Cortex of kidney (tissue), 1 donor: Measurements from ENCODE around the gene TDRD6.
"Not testable (repeated sequence)": the region's sequence is repeated elsewhere in the genome, so short reads cannot be mapped to it uniquely, and the experiment has no call there.

Experiments used
- DNase-seq: peaks from one replicate; lab custom pipeline; 2025; lab: John Stamatoyannopoulos, UW

The TDRD6 gene

DNA sequence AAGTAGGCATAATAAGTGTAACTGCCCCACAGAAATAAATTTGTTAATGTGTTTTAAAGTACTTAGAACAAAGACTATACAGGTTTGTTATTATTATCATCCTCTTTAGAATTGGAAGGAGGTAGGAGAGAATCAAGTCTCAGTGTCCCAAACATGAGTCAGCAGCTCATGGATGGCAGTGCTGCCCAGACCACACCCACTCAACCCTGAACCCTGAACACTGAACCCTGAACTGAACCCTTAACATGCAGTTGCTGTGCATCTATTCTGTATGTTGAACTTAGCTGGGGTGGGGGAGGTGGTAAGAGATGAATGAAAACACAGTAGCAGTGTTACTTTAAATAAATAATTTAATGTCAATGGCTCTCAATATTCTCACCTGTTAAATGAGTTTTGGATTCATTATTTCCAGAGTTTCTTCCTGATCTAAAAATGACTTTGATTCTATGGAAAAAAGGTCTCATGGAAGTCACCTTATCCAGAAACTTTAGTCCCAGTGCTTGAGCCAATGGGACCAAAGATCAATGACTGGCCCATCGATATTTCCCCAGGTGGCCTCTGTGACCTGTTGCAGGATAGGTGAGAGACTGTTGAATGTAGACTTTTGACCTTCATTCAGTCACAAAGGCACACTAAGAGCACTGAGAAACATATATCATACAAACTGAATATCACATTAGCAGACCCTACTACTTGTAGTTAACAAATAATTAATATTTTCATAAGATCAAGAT lies 55.9 kb downstream of the TDRD6 start:
- no peak for DNase-seq

GRCh38 chr6:46744159-46744725 lies 56.6 kb downstream of the TDRD6 start:
- not testable (repeated sequence) for DNase-seq

GRCh38 chr6:46745973-46746372 lies 58.3 kb downstream of the TDRD6 start:
- DNase-seq, result no peak

DNA sequence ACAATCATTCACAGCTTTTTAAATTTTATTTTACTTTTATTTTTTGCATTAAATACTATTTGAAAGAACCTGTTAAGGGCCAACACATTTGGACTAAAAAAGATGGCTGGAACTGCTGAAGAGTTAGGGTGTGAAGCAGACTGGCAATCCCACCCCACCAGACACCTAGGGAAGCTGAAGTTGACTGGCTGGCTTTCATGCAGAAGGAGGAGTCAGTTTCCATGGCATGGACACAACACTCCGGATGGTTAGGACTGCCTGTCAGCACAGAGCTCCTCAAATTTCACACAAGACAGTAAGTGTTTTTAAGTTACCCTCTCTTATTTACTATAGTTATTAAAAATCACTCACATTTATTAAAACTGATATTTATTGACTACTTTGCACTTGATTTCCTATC lies 59.0 kb downstream of the TDRD6 start, which contains the start of gene ANKRD66:
TSS of gene ANKRD66 (plus strand) at position 238 of the 400 bp plus-strand sequence. CDS start 5,016 bp downstream, outside the sequence.
- no peak for DNase-seq

DNA sequence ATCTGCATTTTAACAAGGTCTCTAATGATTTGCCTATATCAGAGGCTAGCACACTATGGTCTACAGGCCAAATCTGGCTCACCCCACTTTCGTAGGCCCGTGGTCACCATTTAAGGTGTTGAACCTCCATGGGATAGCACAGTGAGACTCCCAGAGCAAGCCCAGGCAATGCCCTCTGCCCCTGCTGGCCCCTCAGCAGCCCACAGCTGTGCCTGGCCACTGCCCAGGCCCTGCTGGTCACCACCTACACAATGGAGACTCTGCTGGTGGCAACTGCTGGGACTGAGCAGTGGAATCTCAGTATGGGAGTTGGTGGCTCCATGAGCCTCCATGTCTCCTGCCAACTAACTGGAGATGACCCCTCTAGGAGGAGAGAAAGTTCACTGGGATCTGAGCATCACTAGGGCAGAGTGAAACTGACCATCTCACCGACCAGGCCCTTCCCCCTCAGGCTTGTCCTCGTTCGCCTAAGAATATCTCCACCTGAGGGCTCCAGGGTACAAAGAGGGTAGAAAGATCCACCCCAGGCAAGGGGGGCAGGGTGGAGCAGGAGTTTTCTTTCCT lies 61.3 kb downstream of the TDRD6 start:
- no peak for DNase-seq

- DNase-seq, result no peak
These were observed 62.0 kb downstream of the TDRD6 start for GRCh38 chr6:46749731-46750130.

- no peak for DNase-seq
These were observed 64.0 kb downstream of the TDRD6 start for GRCh38 chr6:46751658-46752057.
